NOMO-1 treated with DMSO at 0.1 percent for 48 hours (cell line): ENCODE measurements around the gene HACL1.

ENCODE experiments used
- DNase-seq: peaks from one replicate; lab custom pipeline; 2025; ENCODE audit not compliant: unreplicated experiment; lab: John Stamatoyannopoulos, UW

HACL1 gene

GRCh38 chr3:15601399-15602145 lies at the start of gene HACL1, which contains the start of gene BTD:
Gene HACL1 (minus strand): TSS chr3:15601569. CDS start chr3:15601463, 106 bp downstream.
Gene BTD (plus strand): TSS chr3:15601745. CDS start chr3:15635440, 33,695 bp downstream.
- no peak for DNase-seq

- no peak for DNase-seq
Observed at GRCh38 chr3:15649858-15650257, 48.5 kb upstream of the HACL1 start.

GRCh38 chr3:15649341-15649740 lies 48.0 kb upstream of the HACL1 start:
- no peak for DNase-seq

- peak; percentile 88 for DNase-seq
Observed at GRCh38 chr3:15647611-15648167, 46.3 kb upstream of the HACL1 start.

- no peak for DNase-seq
Observed at GRCh38 chr3:15646851-15647511, 45.6 kb upstream of the HACL1 start.

GRCh38 chr3:15645740-15646501 lies 44.6 kb upstream of the HACL1 start:
- no peak for DNase-seq

GRCh38 chr3:15645246-15645645 lies 43.9 kb upstream of the HACL1 start:
- DNase-seq: no peak

- DNase-seq: no peak
Observed at GRCh38 chr3:15638891-15639262, 37.5 kb upstream of the HACL1 start.

GRCh38 chr3:15638193-15638890 lies 37.0 kb upstream of the HACL1 start:
- DNase-seq: no peak

- no peak for DNase-seq
Observed at GRCh38 chr3:15637131-15637951, 36.0 kb upstream of the HACL1 start.

GRCh38 chr3:15636028-15636709 lies 34.8 kb upstream of the HACL1 start:
- DNase-seq: peak; percentile 47

- no peak for DNase-seq
Observed at GRCh38 chr3:15635121-15635661, 33.8 kb upstream of the HACL1 start.

GRCh38 chr3:15634671-15635070 lies 33.3 kb upstream of the HACL1 start:
- no peak for DNase-seq

- DNase-seq: no peak
Observed at GRCh38 chr3:15633766-15634598, 32.6 kb upstream of the HACL1 start.

- DNase-seq: no peak
Observed at GRCh38 chr3:15633159-15633558, 31.8 kb upstream of the HACL1 start.

- no peak for DNase-seq
Observed at GRCh38 chr3:15632212-15632580, 30.8 kb upstream of the HACL1 start.

- no peak for DNase-seq
Observed at GRCh38 chr3:15631426-15632211, 30.2 kb upstream of the HACL1 start.
